HepG2 (cell line): ENCODE results near the gene SDR39U1. TPM values are rescaled to one million over a fixed set of nuclear protein-coding genes. Genes with fewer than 3 reads are reported as not detected.
A peak's percentile ranks its signal among the peaks of the same experiment; 100 is the strongest.

Experiments
- BRD4 ChIP-seq: sonication (generic); formaldehyde crosslinking; IDR thresholded peaks from 2 replicates; pipeline ENCODE4 v1.4.0; 2020; ENCODE audit warnings: missing genetic modification reagents
- GFI1 ChIP-seq: sonication (generic); formaldehyde crosslinking; IDR thresholded peaks from 2 replicates; pipeline ENCODE4 v1.5.0; 2020; ENCODE audit warnings: missing genetic modification reagents, mild to moderate bottlenecking, borderline replicate concordance
- HMGA1 ChIP-seq: sonication (generic); formaldehyde crosslinking; conservative IDR thresholded peaks from 2 replicates; pipeline ENCODE4 v1.4.0; 2020; ENCODE audit warnings: missing genetic modification reagents
- HNF4A ChIP-seq: sonication (generic); formaldehyde crosslinking; IDR thresholded peaks from 2 replicates; pipeline ENCODE4 v1.4.0; 2020; ENCODE audit warnings: missing genetic modification reagents
- HOXD1 ChIP-seq: sonication (generic); formaldehyde crosslinking; IDR thresholded peaks from 2 replicates; pipeline ENCODE4 v1.5.0; 2020; ENCODE audit warnings: missing genetic modification reagents
- MED13 ChIP-seq: sonication (generic); formaldehyde crosslinking; IDR thresholded peaks from 2 replicates; pipeline ENCODE4 v1.5.0; 2020; ENCODE audit warnings: missing genetic modification reagents
- MIER2 ChIP-seq: IDR thresholded peaks from 2 replicates; pipeline ENCODE4 v1.6.1; 2016; ENCODE audit warnings: missing biosample characterization, missing genetic modification reagents
- MTERF4 ChIP-seq: sonication (generic); formaldehyde crosslinking; IDR thresholded peaks from 2 replicates; pipeline ENCODE4 v1.8.0; 2023; ENCODE audit warnings: mild to moderate bottlenecking, missing genetic modification reagents
- MXD3 ChIP-seq: IDR thresholded peaks from 2 replicates; pipeline ENCODE4 v1.6.1; 2016; ENCODE audit warnings: mild to moderate bottlenecking, missing biosample characterization, missing genetic modification reagents
- MXI1 ChIP-seq: IDR thresholded peaks from 3 replicates; pipeline ENCODE4 v1.6.1; 2012; ENCODE audit warnings: low read depth, low read length, inconsistent platforms, borderline replicate concordance
- NR2C2 ChIP-seq: sonication (generic); formaldehyde crosslinking; IDR thresholded peaks from 2 replicates; pipeline ENCODE4 v1.4.0; 2020; ENCODE audit warnings: missing genetic modification reagents, mild to moderate bottlenecking, moderate library complexity, borderline replicate concordance
- POLR2AphosphoS5 ChIP-seq: IDR thresholded peaks from 2 replicates; pipeline ENCODE4 v1.6.1; 2012; ENCODE audit warnings: low read depth, low read length
- PRDM10 ChIP-seq: sonication (generic); formaldehyde crosslinking; IDR thresholded peaks from 2 replicates; pipeline ENCODE4 v1.4.0; 2020; ENCODE audit warnings: low read depth, missing genetic modification reagents
- RBM22 ChIP-seq: fragments of 200-400 bp; formaldehyde crosslinking; optimal IDR thresholded peaks from 2 replicates; pipeline ENCODE3; 2017; ENCODE audit warnings: mild to moderate bottlenecking, low read length, moderate library complexity
- RFXAP ChIP-seq: sonication (generic); formaldehyde crosslinking; IDR thresholded peaks from 2 replicates; pipeline ENCODE4 v1.4.0; 2020; ENCODE audit warnings: missing genetic modification reagents, borderline replicate concordance
- TFDP1 ChIP-seq: IDR thresholded peaks from 2 replicates; pipeline ENCODE4 v1.6.1; 2016; ENCODE audit warnings: missing compliant biosample characterization, missing genetic modification reagents, borderline replicate concordance
- ZMAT3 ChIP-seq: sonication (generic); formaldehyde crosslinking; conservative IDR thresholded peaks from 2 replicates; pipeline ENCODE4 v1.7.0; 2021; ENCODE audit warnings: missing genetic modification reagents
- ZNF33A ChIP-seq: sonication (generic); formaldehyde crosslinking; IDR thresholded peaks from 2 replicates; pipeline ENCODE4 v1.5.1; 2020; ENCODE audit warnings: missing genetic modification reagents, mild to moderate bottlenecking, moderate library complexity, borderline replicate concordance
- ZNF431 ChIP-seq: sonication (generic); formaldehyde crosslinking; IDR thresholded peaks from 2 replicates; pipeline ENCODE4 v1.9.0; 2022; ENCODE audit warnings: missing genetic modification reagents, low read depth, mild to moderate bottlenecking, borderline replicate concordance
- ZNF557 ChIP-seq: sonication (generic); formaldehyde crosslinking; IDR thresholded peaks from 2 replicates; pipeline ENCODE4 v1.4.0; 2020; ENCODE audit warnings: missing genetic modification reagents
- ZNF770 ChIP-seq: sonication (generic); formaldehyde crosslinking; IDR thresholded peaks from 2 replicates; pipeline ENCODE4 v1.5.0; 2020; ENCODE audit warnings: mild to moderate bottlenecking, missing genetic modification reagents
- polyA plus RNA-seq, 8 experiments: library from polyadenylated mRNA; depleted of rRNA in 3 of 8; stranded (reverse) in 7 of 8; unstranded in 1 of 8; fragments of >200 nt; fragmentation: Illumina TruSeq in 4 of 8; extraction: Trizol in 4 of 8; gene quantifications; 2 replicates each; pipeline versions ENCODE4 v1.2.1 to v1.2.3, GENCODE V29; 2011 to 2016; ENCODE audit warnings: low read depth in 4 of 8, missing spikeins in 1 of 8, mixed read lengths in 1 of 8; ENCODE audit not compliant: insufficient read depth in 1 of 8
- total RNA-seq, 5 experiments: library from RNA; depleted of rRNA; stranded (reverse); fragments of >200 nt; fragmentation: Illumina TruSeq; extraction: Trizol; gene quantifications; 2 replicates each; pipeline ENCODE4 v1.2.3, GENCODE V29; 2016; ENCODE audit warnings: low read depth in 1 of 5

SDR39U1 gene
- total and polyA plus RNA-seq, 2 of the 13 experiments (the other 11 are each of a cell fraction or from before 2014, with no cell fraction given), result 34.4 to 129 TPM

GRCh38 chr14:24427537-24428508 lies 14.8 kb downstream of the SDR39U1 start (continued):
- TF ChIP-seq MXI1 (0 out of 3 replicates have a peak, but pooled peaks have one; percentile 42), ZNF557 (CRISPR knock-in tag) (no peak), PRDM10 (CRISPR knock-in tag) (0 out of 2 replicates have a peak, but pooled peaks have one; percentile 42), MIER2 (no peak), NR2C2 (CRISPR knock-in tag) (peak; percentile 40; the same call in 1 of the 2 replicates), MXD3 (CRISPR knock-in tag) (peak; percentile 78), HNF4A (CRISPR knock-in tag) (peak; percentile 67), MED13 (CRISPR knock-in tag) (no peak), RFXAP (no peak; the same call in 1 of the 2 replicates), HMGA1 (no peak), ZMAT3 (CRISPR knock-in tag) (0 out of 2 replicates have a peak, but pooled peaks have one; percentile 13), RBM22 (no peak), POLR2AphosphoS5 (peak; percentile 71), ZNF770 (CRISPR knock-in tag) (no peak), GFI1 (no peak), ZNF33A (CRISPR knock-in tag) (no peak), ZNF431 (no peak), TFDP1 (CRISPR knock-in tag) (peak; percentile 27; the same call in 1 of the 2 replicates), BRD4 (CRISPR knock-in tag) (no peak), MTERF4 (CRISPR knock-in tag) (no peak), HOXD1 (CRISPR knock-in tag) (no peak)
